Spinal cord (tissue), 10 donors: Measurements from ENCODE around the gene MAS1L. TPM values are rescaled to one million over a fixed set of nuclear protein-coding genes. Genes with fewer than 3 reads are reported as not detected.

Experiments
- DNase-seq, 6 donors: peaks; one replicate each; pipeline versions ENCODE4 v3.0.0 to v3.0.0-alpha.2; 2013 to 2015; ENCODE audit warnings: low spot score in 6 of 6, low read depth in 4 of 6
- H3K27ac ChIP-seq: one replicate; pipeline ENCODE4 v1.5.1; 2013; ENCODE audit warnings: low read depth, low read length, control low read depth
- H3K27me3 ChIP-seq: one replicate; pipeline ENCODE4 v1.6.1; 2013; ENCODE audit warnings: low read length; ENCODE audit not compliant: control insufficient read depth, insufficient read depth
- H3K36me3 ChIP-seq: one replicate; pipeline ENCODE4 v1.6.1; 2013; ENCODE audit warnings: low read length; ENCODE audit not compliant: control insufficient read depth, insufficient read depth
- H3K4me1 ChIP-seq: one replicate; pipeline ENCODE4 v1.6.1; 2013; ENCODE audit warnings: low read length; ENCODE audit not compliant: control insufficient read depth, insufficient read depth
- H3K4me3 ChIP-seq: one replicate; pipeline ENCODE4 v1.5.1; 2013; ENCODE audit warnings: low read depth, low read length, control low read depth
- H3K9me3 ChIP-seq: one replicate; pipeline ENCODE4 v1.6.1; 2013; ENCODE audit warnings: low read length; ENCODE audit not compliant: control insufficient read depth, insufficient read depth
- WGBS: methylation state at CpG from one replicate; pipeline ENCODE4 v1.1.5; 2013; ENCODE audit warnings: missing lambda C conversion rate; ENCODE audit not compliant: insufficient coverage; 5-methylcytosine and 5-hydroxymethylcytosine counted together
- polyA plus RNA-seq, 2 donors: library from polyadenylated mRNA; unstranded; fragments of 120-200 nt; gene quantifications; one replicate each; pipeline ENCODE4 v1.2.1, GENCODE V29; 2013; ENCODE audit not compliant: insufficient read length in 2 of 2
- total RNA-seq, 2 donors: library from RNA; depleted of rRNA in 1 of 2; stranded (reverse); fragments of 120-200 nt in 1 of 2; fragments of >200 nt in 1 of 2; gene quantifications; one replicate each; pipeline versions ENCODE4 v1.2.3 to v1.2.4, GENCODE V29; 2013 to 2014
- donor health status: healthy.

Gene MAS1L
- total and polyA plus RNA-seq, 4 donors = not detected

- 49% methylated on average over 4 of the region's 6 CpGs for WGBS
- Histone ChIP-seq H3K9me3 (no peaks in the 10 kb centered on the region), H3K36me3 (no peaks in the 10 kb centered on the region), H3K4me3 (no peak overlapping the region), H3K27ac (no peak overlapping the region), H3K4me1 (no peaks in the 10 kb centered on the region), H3K27me3 (no peaks in the 10 kb centered on the region)
- DNase-seq = peak in 1 of 6 donors; percentile 1
These were observed 28.4 kb upstream of the MAS1L start for GRCh38 chr6:29516108-29516507.

GRCh38 chr6:29510746-29511300, 23.1 kb upstream of the MAS1L start:
- WGBS = 60% methylated on average over 2 of the region's 2 CpGs

GRCh38 chr6:29510202-29510601, 22.4 kb upstream of the MAS1L start:
- Histone ChIP-seq H3K27ac (no peak overlapping the region), H3K4me1 (no peaks in the 10 kb centered on the region), H3K27me3 (no peaks in the 10 kb centered on the region), H3K9me3 (no peaks in the 10 kb centered on the region), H3K36me3 (no peaks in the 10 kb centered on the region), H3K4me3 (no peak overlapping the region)
- peak in 2 of 6 donors; percentile 19 to 70 for DNase-seq
- 25% methylated on average over 2 of the region's 4 CpGs for WGBS

More at GRCh38 chr6:29510746-29511300, 23.1 kb upstream of the MAS1L start:
- H3K27ac ChIP-seq = no peak overlapping the region
- H3K9me3 ChIP-seq = no peaks in the 10 kb centered on the region
- H3K27me3 ChIP-seq = no peaks in the 10 kb centered on the region
- no peaks in the 10 kb centered on the region for H3K4me1 ChIP-seq
- no peak for DNase-seq
- H3K36me3 ChIP-seq = no peaks in the 10 kb centered on the region
- H3K4me3 ChIP-seq = no peak overlapping the region

GRCh38 chr6:29509711-29510110, 22.0 kb upstream of the MAS1L start:
- Histone ChIP-seq H3K36me3 (no peaks in the 10 kb centered on the region), H3K27ac (no peak overlapping the region), H3K9me3 (no peaks in the 10 kb centered on the region), H3K4me1 (no peaks in the 10 kb centered on the region), H3K27me3 (no peaks in the 10 kb centered on the region), H3K4me3 (no peak overlapping the region)
- DNase-seq = no peak
- WGBS = 83% methylated on average over 9 of the region's 9 CpGs

- no peak for DNase-seq
- Histone ChIP-seq H3K9me3 (no peaks in the 10 kb centered on the region), H3K4me1 (no peaks in the 10 kb centered on the region), H3K27me3 (no peaks in the 10 kb centered on the region), H3K36me3 (no peaks in the 10 kb centered on the region), H3K27ac (no peak overlapping the region), H3K4me3 (no peak overlapping the region)
- WGBS = 91% methylated on average over 4 of the region's 6 CpGs
These were observed 21.5 kb upstream of the MAS1L start for GRCh38 chr6:29509239-29509638.

- H3K4me1 ChIP-seq = no peaks in the 10 kb centered on the region
- 76% methylated on average over 4 of the region's 5 CpGs for WGBS
- H3K9me3 ChIP-seq = no peaks in the 10 kb centered on the region
- no peaks in the 10 kb centered on the region for H3K27me3 ChIP-seq
- DNase-seq = no peak
- no peak overlapping the region for H3K27ac ChIP-seq
- no peak overlapping the region for H3K4me3 ChIP-seq
- H3K36me3 ChIP-seq = no peaks in the 10 kb centered on the region
These were observed 19.6 kb upstream of the MAS1L start for GRCh38 chr6:29507319-29507718.

- Histone ChIP-seq H3K27ac (no peak overlapping the region), H3K9me3 (no peaks in the 10 kb centered on the region), H3K4me1 (no peaks in the 10 kb centered on the region), H3K36me3 (no peaks in the 10 kb centered on the region), H3K4me3 (no peak overlapping the region), H3K27me3 (no peaks in the 10 kb centered on the region)
- no peak for DNase-seq
- WGBS = 76% methylated on average over 10 of the region's 11 CpGs
These were observed 18.8 kb upstream of the MAS1L start for GRCh38 chr6:29506446-29507067.

- Histone ChIP-seq H3K27ac (no peak overlapping the region), H3K4me3 (no peak overlapping the region), H3K27me3 (no peaks in the 10 kb centered on the region), H3K4me1 (no peaks in the 10 kb centered on the region), H3K36me3 (no peaks in the 10 kb centered on the region), H3K9me3 (no peaks in the 10 kb centered on the region)
- WGBS = 96% methylated on average over 3 of the region's 3 CpGs
- no peak for DNase-seq
These were observed 18.1 kb upstream of the MAS1L start for GRCh38 chr6:29505808-29506207.

GRCh38 chr6:29504961-29505360, 17.2 kb upstream of the MAS1L start:
- no CpG with 5 or more reads among the region's 2 CpGs for WGBS
- Histone ChIP-seq H3K4me1 (no peaks in the 10 kb centered on the region), H3K27me3 (no peaks in the 10 kb centered on the region), H3K4me3 (no peak overlapping the region), H3K27ac (no peak overlapping the region), H3K9me3 (no peaks in the 10 kb centered on the region), H3K36me3 (no peaks in the 10 kb centered on the region)
- no peak for DNase-seq

GRCh38 chr6:29502597-29502996, 14.8 kb upstream of the MAS1L start:
- no peak for DNase-seq
- Histone ChIP-seq H3K36me3 (no peaks in the 10 kb centered on the region), H3K27me3 (no peaks in the 10 kb centered on the region), H3K9me3 (no peaks in the 10 kb centered on the region), H3K4me1 (no peaks in the 10 kb centered on the region), H3K4me3 (no peak overlapping the region), H3K27ac (no peak overlapping the region)
- 89% methylated on average over 5 of the region's 5 CpGs for WGBS
